ENCODE results near the gene UNK.
A peak's percentile ranks its signal among the peaks of the same experiment; 100 is the strongest.

The UNK gene

GRCh38 chr17:75762513-75763268, 21.9 kb upstream of the UNK start:
- FAIRE-seq (no peak), DNase-seq (ENCODE audit: insufficient read length, low spot score) (no peak)
- TF ChIP-seq CTCF (IDR thresholded peaks at IDR 0.05; ENCODE audit: insufficient read depth, missing control alignments) = no peak

- TF ChIP-seq CTCF (IDR thresholded peaks at IDR 0.05; ENCODE audit: insufficient read depth, missing control alignments) = no peak
- DNase-seq (ENCODE audit: insufficient read length, low spot score) (no peak), FAIRE-seq (no peak)
Measured at GRCh38 chr17:75763269-75763607, 21.4 kb upstream of the UNK start.

DNA sequence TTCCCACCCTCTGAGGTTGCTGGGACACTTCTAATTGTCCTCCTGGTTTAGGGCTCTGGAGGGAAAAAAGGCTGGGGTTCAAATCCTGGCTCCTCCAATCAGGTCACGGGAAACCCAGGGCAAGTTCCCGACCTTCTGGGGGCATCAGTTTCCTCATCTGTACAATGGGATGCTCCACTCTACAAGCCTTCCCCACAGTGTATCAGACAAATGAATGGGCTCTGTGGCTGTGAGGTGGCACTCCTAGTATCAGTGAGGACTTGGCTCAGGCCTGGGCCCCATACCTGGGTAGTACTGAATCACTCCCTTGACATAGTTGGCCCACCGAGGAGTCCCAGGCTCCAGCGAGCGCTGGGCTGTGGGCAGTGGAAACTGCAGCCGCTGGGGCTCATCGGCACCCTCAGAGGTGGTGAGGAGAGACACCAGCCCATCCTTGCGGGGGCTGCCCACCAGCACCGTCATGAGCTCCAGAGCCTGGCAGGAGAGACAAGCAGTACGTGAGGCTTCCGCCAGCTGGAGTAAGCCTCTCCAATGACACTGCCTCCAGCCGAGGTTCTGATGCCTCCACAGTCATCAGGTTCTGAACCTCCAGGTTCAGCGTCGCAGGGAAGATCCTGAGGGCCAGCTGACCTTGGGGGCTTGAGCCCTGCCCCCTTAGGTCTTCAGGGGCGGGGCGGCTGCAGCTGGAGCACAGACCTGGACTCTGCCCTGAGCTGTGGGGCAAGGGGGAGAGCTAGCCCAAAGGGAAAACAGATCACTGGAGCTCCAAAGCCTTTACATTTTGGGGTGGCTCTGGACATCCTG, 20.8 kb upstream of the UNK start:
- no peak for TF ChIP-seq CTCF (IDR thresholded peaks at IDR 0.05; ENCODE audit: insufficient read depth, missing control alignments)
- no peak for DNase-seq (ENCODE audit: insufficient read length, low spot score)
- no peak for FAIRE-seq

DNA sequence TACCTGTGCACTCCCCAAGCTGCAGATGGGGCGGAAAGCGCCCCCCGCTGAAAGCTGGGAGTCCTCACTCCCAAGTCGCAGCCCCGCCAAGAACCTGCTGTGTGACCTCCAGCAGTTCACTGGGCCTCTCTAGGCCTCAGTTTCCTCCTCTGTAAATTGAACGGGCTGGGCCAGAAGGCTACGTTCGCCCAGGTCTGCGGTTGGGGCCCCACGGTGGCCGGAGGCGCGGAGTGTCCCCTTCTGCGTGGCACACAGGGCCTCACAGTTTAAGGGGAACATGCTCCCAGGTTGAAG, 20.2 kb upstream of the UNK start:
- FAIRE-seq = no peak

DNA sequence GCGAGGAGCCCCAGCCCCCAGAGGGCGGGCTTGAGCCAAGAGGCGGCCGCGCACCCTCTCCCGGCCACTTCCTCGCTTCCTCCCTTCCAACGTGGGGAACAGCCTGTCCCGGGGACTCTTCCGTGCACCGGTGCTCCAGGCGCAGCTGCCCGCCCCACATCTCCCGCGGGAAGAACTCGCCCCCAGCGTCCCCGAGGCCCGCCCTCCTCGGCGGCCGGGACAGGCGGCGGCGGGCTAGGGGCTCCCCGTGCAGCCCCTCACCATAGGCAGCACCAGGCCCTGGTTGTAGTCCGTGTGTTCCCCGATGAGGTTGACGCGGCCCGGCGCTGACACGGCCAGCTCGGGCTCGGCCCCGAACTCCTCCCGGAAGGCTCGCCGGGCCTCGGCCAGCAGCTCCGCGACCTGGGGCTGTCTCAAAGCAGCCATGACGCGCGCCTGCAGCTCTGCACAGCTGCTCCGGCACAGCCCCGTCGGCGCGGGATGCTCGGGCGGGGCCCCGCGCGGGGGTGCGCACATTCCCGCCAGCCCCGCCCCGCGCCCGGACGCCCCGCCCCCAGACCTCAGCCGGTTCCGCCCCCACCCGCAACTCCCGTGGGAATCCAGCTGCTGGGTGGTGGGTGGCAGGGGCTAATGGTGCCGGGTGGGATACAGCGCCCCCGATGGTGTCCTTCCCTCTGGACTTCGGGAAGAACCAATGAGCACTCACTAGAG, 19.7 kb upstream of the UNK start, which contains the start of gene GALK1:
Gene GALK1 (minus strand): TSS at position 482 of the 711 bp plus-strand sequence. CDS start 56 bp downstream, at position 426.
- peak; percentile 50 for TF ChIP-seq CTCF (IDR thresholded peaks at IDR 0.05; ENCODE audit: insufficient read depth, missing control alignments)
- FAIRE-seq = no peak
- peak; percentile 78 for DNase-seq (ENCODE audit: insufficient read length, low spot score)

More for the DNA sequence above, 20.2 kb upstream of the UNK start:
- no peak for DNase-seq (ENCODE audit: insufficient read length, low spot score)
- TF ChIP-seq CTCF (IDR thresholded peaks at IDR 0.05; ENCODE audit: insufficient read depth, missing control alignments) = no peak

DNA sequence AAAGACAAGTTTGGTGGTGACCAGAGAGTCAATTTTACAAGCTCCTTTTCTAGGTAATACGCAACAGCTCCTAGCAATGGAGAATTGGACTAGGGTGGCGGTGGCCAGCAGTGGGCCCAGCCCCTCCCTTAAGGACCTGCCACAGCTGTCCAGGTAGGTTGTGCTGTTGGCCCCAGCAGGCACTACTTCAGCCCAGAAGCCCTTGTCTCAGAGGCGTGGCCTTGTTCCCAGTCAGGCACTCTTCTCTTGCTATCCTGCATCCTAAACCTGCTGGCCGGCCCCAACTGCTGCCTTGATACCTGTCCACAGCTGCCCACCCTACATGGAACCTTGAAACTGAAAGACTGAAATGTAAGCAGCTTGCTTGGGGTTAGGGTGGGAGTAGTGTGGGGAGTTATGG, 18.6 kb upstream of the UNK start:
- DNase-seq (ENCODE audit: insufficient read length, low spot score) (no peak), FAIRE-seq (no peak)
- TF ChIP-seq CTCF (IDR thresholded peaks at IDR 0.05; ENCODE audit: insufficient read depth, missing control alignments) = no peak

Measured in D721Med (cell line).